GM12801 (cell line): ENCODE data around the gene TPCN1.

Source experiments
- CTCF ChIP-seq: IDR thresholded peaks from one replicate; pipeline ENCODE4 v1.5.1; 2011; ENCODE audit warnings: control low read depth; ENCODE audit not compliant: insufficient read length; ENCODE audit errors: extremely low read depth

TPCN1 gene

GRCh38 chr12:113197518-113198077 is 23.7 kb upstream of the TPCN1 start:
- TF ChIP-seq CTCF = no peak

GRCh38 chr12:113198296-113198695 is 23.0 kb upstream of the TPCN1 start:
- no peak for TF ChIP-seq CTCF

- TF ChIP-seq CTCF = no peak
Measured at GRCh38 chr12:113200021-113200797, 21.1 kb upstream of the TPCN1 start.

GRCh38 chr12:113201187-113202177 is 19.8 kb upstream of the TPCN1 start:
- no peak for TF ChIP-seq CTCF

GRCh38 chr12:113202300-113203075 is 18.8 kb upstream of the TPCN1 start:
- no peak for TF ChIP-seq CTCF

- no peak for TF ChIP-seq CTCF
Measured at GRCh38 chr12:113203852-113204760, 17.2 kb upstream of the TPCN1 start.
